Esophagus squamous epithelium (tissue), 5 donors: ENCODE results near the gene C13orf42. TPM values are rescaled to one million over a fixed set of nuclear protein-coding genes. Genes with fewer than 3 reads are reported as not detected.

Experiments used
- DNase-seq: peaks from one replicate; lab custom pipeline; 2025; lab: John Stamatoyannopoulos, UW
- H3K27ac ChIP-seq, 4 donors: fragments of 200-600 bp; sonication (generic); one replicate each; pipeline ENCODE4 v1.5.1; 2016 to 2019; ENCODE audit warnings: mild to moderate bottlenecking in 1 of 4
- H3K27me3 ChIP-seq, 4 donors: fragments of 200-600 bp; sonication (generic); 1 replicate in 3 of 4; 2 replicates in 1 of 4; pipeline versions ENCODE4 v1.5.1 to v1.6.0; 2017 to 2021; ENCODE audit warnings: antibody characterized with exemption in 1 of 4
- H3K36me3 ChIP-seq, 3 donors: fragments of 200-600 bp; sonication (generic); one replicate each; pipeline ENCODE4 v1.5.1; 2016 to 2019
- H3K4me1 ChIP-seq, 3 donors: fragments of 200-600 bp; sonication (generic); one replicate each; pipeline ENCODE4 v1.5.1; 2017 to 2019
- H3K4me3 ChIP-seq, 4 donors: fragments of 200-600 bp; sonication (generic); 1 replicate in 3 of 4; 2 replicates in 1 of 4; pipeline ENCODE4 v1.5.1; 2016 to 2019; ENCODE audit warnings: mild to moderate bottlenecking in 2 of 4, moderate library complexity in 1 of 4
- H3K9me3 ChIP-seq, 3 donors: fragments of 200-600 bp; sonication (generic); one replicate each; pipeline ENCODE4 v1.5.1; 2016 to 2019
- CTCF ChIP-seq, 6 experiments: fragments of 450-650 bp in 4 of 6; fragments of 200-600 bp in 2 of 6; sonication (generic) in 2 of 6; IDR thresholded peaks; one replicate each; pipeline ENCODE4 v1.5.1; 2016 to 2019; ENCODE audit warnings: antibody characterized with exemption in 6 of 6, mild to moderate bottlenecking in 4 of 6, moderate library complexity in 4 of 6
- POLR2A ChIP-seq, 4 donors: fragments of 450-650 bp; IDR thresholded peaks; one replicate each; pipeline ENCODE4 v1.6.1; 2017; ENCODE audit warnings: antibody characterized with exemption in 4 of 4, mild to moderate bottlenecking in 4 of 4, moderate library complexity in 3 of 4
- WGBS, 2 donors: methylation state at CpG; one replicate each; pipeline ENCODE4 v1.1.5; 2018; 5-methylcytosine and 5-hydroxymethylcytosine counted together
- intact Hi-C: fragments of 100-400 bp; cut with DNase I; formaldehyde crosslinking; loops from one replicate; pipeline ENCODE4 v1.15.0; 2022
- total RNA-seq, 4 donors: library from RNA; depleted of rRNA; stranded (reverse); fragments of >200 nt; gene quantifications; one replicate each; pipeline ENCODE4 v1.1.0, GENCODE V29; 2016
- donor health status: DM: yes; HTN: yes; CAD: no.

Gene C13orf42
- total RNA-seq, 4 donors from 2014 or later, result not detected

GRCh38 chr13:51155161-51155560, 44.1 kb upstream of the C13orf42 start:
- 75 to 100% methylated on average over 1 of the region's 1 CpG for WGBS, 2 donors
- no peak for TF ChIP-seq CTCF (IDR thresholded peaks at IDR 0.05)
- no peak for TF ChIP-seq POLR2A (IDR thresholded peaks at IDR 0.05)
- Histone ChIP-seq H3K4me3 (no peak overlapping the region), H3K4me1 (peaks cover 0 to 5% (median 0%) of the 10 kb centered on the region in 3 donors), H3K36me3 (no peaks in the 10 kb centered on the region), H3K9me3 (no peaks in the 10 kb centered on the region), H3K27ac (no peak overlapping the region), H3K27me3 (peaks cover 0 to 6% (median 2%) of the 10 kb centered on the region in 4 donors)
- DNase-seq, result no peak
- intact Hi-C loops, result no loop called here

GRCh38 chr13:51154029-51154555, 43.0 kb upstream of the C13orf42 start:
- DNase-seq, result no peak
- no peak for TF ChIP-seq POLR2A (IDR thresholded peaks at IDR 0.05)
- no peak for TF ChIP-seq CTCF (IDR thresholded peaks at IDR 0.05)
- Histone ChIP-seq H3K4me3 (peak overlapping the region in 1 of 4 donors; percentile 9), H3K36me3 (no peaks in the 10 kb centered on the region), H3K27ac (no peak overlapping the region), H3K9me3 (no peaks in the 10 kb centered on the region), H3K27me3 (peaks cover 0 to 6% (median 2%) of the 10 kb centered on the region in 4 donors), H3K4me1 (peaks cover 0 to 5% (median 0%) of the 10 kb centered on the region in 3 donors)
- 44 to 45% methylated on average over 7 of the region's 7 CpGs for WGBS, 2 donors
- intact Hi-C loops, result no loop called here

GRCh38 chr13:51153527-51153926, 42.5 kb upstream of the C13orf42 start:
- intact Hi-C loops, result no loop called here
- Histone ChIP-seq H3K36me3 (no peaks in the 10 kb centered on the region), H3K27ac (no peak overlapping the region), H3K27me3 (peaks cover 0 to 9% (median 2%) of the 10 kb centered on the region in 4 donors), H3K9me3 (no peaks in the 10 kb centered on the region), H3K4me3 (no peak overlapping the region), H3K4me1 (peaks cover 0 to 5% (median 0%) of the 10 kb centered on the region in 3 donors)
- no peak for DNase-seq
- TF ChIP-seq POLR2A (IDR thresholded peaks at IDR 0.05), result no peak
- no peak for TF ChIP-seq CTCF (IDR thresholded peaks at IDR 0.05)
- 86 to 87% methylated on average over 8 of the region's 8 CpGs for WGBS, 2 donors

GRCh38 chr13:51152701-51153100, 41.6 kb upstream of the C13orf42 start:
- peaks cover 0 to 5% (median 0%) of the 10 kb centered on the region in 3 donors for H3K4me1 ChIP-seq
- H3K36me3 ChIP-seq, result no peaks in the 10 kb centered on the region
- DNase-seq, result no peak
- H3K4me3 ChIP-seq, result no peak overlapping the region
- 50 to 80% methylated on average over 2 to 4 of the region's 5 CpGs for WGBS, 2 donors
- H3K27me3 ChIP-seq, result peaks cover 0 to 14% (median 2%) of the 10 kb centered on the region in 4 donors
- H3K9me3 ChIP-seq, result no peaks in the 10 kb centered on the region
- TF ChIP-seq CTCF (IDR thresholded peaks at IDR 0.05), result no peak
- no peak for TF ChIP-seq POLR2A (IDR thresholded peaks at IDR 0.05)
- intact Hi-C loops, result no loop called here
- H3K27ac ChIP-seq, result no peak overlapping the region

GRCh38 chr13:51151463-51151862, 40.4 kb upstream of the C13orf42 start:
- 64 to 67% methylated on average over 1 of the region's 1 CpG for WGBS, 2 donors
- TF ChIP-seq CTCF (IDR thresholded peaks at IDR 0.05), result no peak
- TF ChIP-seq POLR2A (IDR thresholded peaks at IDR 0.05), result no peak

More at GRCh38 chr13:51151463-51151862, 40.4 kb upstream of the C13orf42 start:
- Histone ChIP-seq H3K27ac (no peak overlapping the region), H3K4me1 (peaks cover 0 to 5% (median 0%) of the 10 kb centered on the region in 3 donors), H3K27me3 (peaks cover 0 to 14% (median 2%) of the 10 kb centered on the region in 4 donors), H3K4me3 (no peak overlapping the region), H3K36me3 (no peaks in the 10 kb centered on the region), H3K9me3 (no peaks in the 10 kb centered on the region)
- no peak for DNase-seq
- intact Hi-C loops, result no loop called here
